Measurements from ENCODE around the gene PAPOLG.

GRCh38 chr2:60821587-60822302 lies 65.7 kb downstream of the PAPOLG start:
- TF ChIP-seq EZH2 (IDR thresholded peaks at IDR 0.05): no peak
- no peak for TF ChIP-seq POLR2AphosphoS5 (IDR thresholded peaks at IDR 0.05; ENCODE audit: borderline replicate concordance, low read depth, low read length)
- no peak for TF ChIP-seq FOXP2 (optimal IDR thresholded peaks at IDR 0.05; ENCODE audit: control extremely low read depth, extremely low read length, insufficient read depth)
